ENCODE results near the gene AGR2. TPM values are rescaled to one million over a fixed set of nuclear protein-coding genes. Genes with fewer than 3 reads are reported as not detected.

The AGR2 gene
- total and polyA plus RNA-seq, 2 of the 4 experiments (the other 2 are of a cell fraction), result not detected

GRCh38 chr7:16770657-16771329 lies 34.0 kb downstream of the AGR2 start:
- Histone ChIP-seq H4K8ac (ENCODE audit: low read depth in 2 of 2, low read length in 2 of 2) (no peak overlapping the region), H3K14ac (replicated peaks; ENCODE audit: low read depth, low read length) (no peak overlapping the region), H3K23ac (ENCODE audit: low read depth, low read length) (no peak overlapping the region), H2AK9ac (replicated peaks; ENCODE audit: low read depth, low read length, poor library complexity) (no peak overlapping the region), H4K91ac (ENCODE audit: insufficient read depth, low read depth, low read length) (no peak overlapping the region), H2AFZ (replicated peaks; ENCODE audit: low read length, poor library complexity) (no peak overlapping the region), H2BK20ac (ENCODE audit: low read depth, low read length) (no peak overlapping the region), H3K9me1 (ENCODE audit: insufficient read depth, low read length) (no peaks in the 10 kb centered on the region), H3K36me3 (ENCODE audit: control insufficient read depth, insufficient read depth, low read length) (no peaks in the 10 kb centered on the region), H3K4me3 (ENCODE audit: insufficient read depth, low read depth, low read length) (no peak overlapping the region), H3K27ac (ENCODE audit: insufficient read depth, low read length) (no peak overlapping the region), H3K18ac (ENCODE audit: low read depth, low read length) (no peak overlapping the region), H4K20me1 (ENCODE audit: insufficient read depth, low read length) (no peaks in the 10 kb centered on the region), H3K4me1 (ENCODE audit: control insufficient read depth, insufficient read depth, low read length) (no peaks in the 10 kb centered on the region), H3K4ac (ENCODE audit: low read depth, low read length) (no peak overlapping the region), H3K9ac (ENCODE audit: low read depth, low read length) (no peak overlapping the region), H2BK15ac (ENCODE audit: low read depth, low read length) (no peak overlapping the region), H4K5ac (ENCODE audit: low read depth, low read length) (no peak overlapping the region), H3K56ac (ENCODE audit: extremely low read depth, insufficient read depth, low read length) (no peak overlapping the region), H3K79me1 (ENCODE audit: low read depth in 1 of 2, low read length in 2 of 2) (no peaks in the 10 kb centered on the region), H2AK5ac (ENCODE audit: low read depth, low read length) (no peak overlapping the region), H3K27me3 (ENCODE audit: control insufficient read depth, insufficient read depth, low read length) (no peaks in the 10 kb centered on the region), H3K9me3 (ENCODE audit: control insufficient read depth, insufficient read depth, low read length) (no peaks in the 10 kb centered on the region), H3K4me2 (ENCODE audit: low read depth, low read length) (no peak overlapping the region), H2BK120ac (ENCODE audit: low read depth, low read length) (no peak overlapping the region), H2BK5ac (ENCODE audit: low read depth, low read length, poor library complexity, severe bottlenecking) (no peak overlapping the region)
- 83% methylated on average over 1 of the region's 6 CpGs; no CpG with 5 or more reads in 1 of the 2 experiments for WGBS, 2 experiments (ENCODE audit: extremely low coverage in 2 of 2, insufficient read length in 1 of 2)
- no TSS peak for BruUV-seq (replicated peaks)
- in situ Hi-C loops (cut with MboI; ENCODE audit: low sequenced_read_pairs), result no loop called here
- dilution Hi-C loops (cut with HindIII; ENCODE audit: low sequenced_read_pairs, unreplicated experiment), result no loop called here
- ChIA-PET POLR2A (ENCODE audit: unreplicated experiment) (no interaction called here), CTCF (interaction anchor here (1.5 kb wide), 1 partner anchor 10 kb away, joined by 3 read pairs; no protein-coding TSS in a partner anchor)
- no peak for DNase-seq
- ATAC-seq (ENCODE audit: low read depth), result no peak
- TF ChIP-seq RCOR1 (IDR thresholded peaks at IDR 0.05; ENCODE audit: insufficient replicate concordance, low read length) (no peak), MXI1 (IDR thresholded peaks at IDR 0.05; ENCODE audit: borderline replicate concordance, low read depth, low read length) (no peak), POLR2A (IDR thresholded peaks at IDR 0.05; ENCODE audit: low read depth, low read length) (no peak), SMC3 (IDR thresholded peaks at IDR 0.05; ENCODE audit: low read depth, low read length) (no peak), RAD21 (IDR thresholded peaks at IDR 0.05; ENCODE audit: low read length) (no peak), MAZ (IDR thresholded peaks at IDR 0.05; ENCODE audit: borderline replicate concordance, low read depth, low read length) (no peak), CTCF (conservative IDR thresholded peaks at IDR 0.05; ENCODE audit: low read depth, low read length) (no peak), ELK1 (IDR thresholded peaks at IDR 0.05; ENCODE audit: borderline replicate concordance, low read depth, low read length) (no peak), MAFK (IDR thresholded peaks at IDR 0.05; ENCODE audit: low read depth, low read length) (no peak), NFE2L2 (IDR thresholded peaks at IDR 0.05; ENCODE audit: low read depth, low read length) (no peak), CHD1 (IDR thresholded peaks at IDR 0.05; ENCODE audit: low read depth, low read length) (no peak), FOS (IDR thresholded peaks at IDR 0.05; ENCODE audit: low read depth, low read length) (no peak), CEBPB (IDR thresholded peaks at IDR 0.05; ENCODE audit: low read depth, low read length) (no peak), RFX5 (IDR thresholded peaks at IDR 0.05; ENCODE audit: low read depth, low read length) (no peak), USF2 (IDR thresholded peaks at IDR 0.05; ENCODE audit: low read depth, low read length) (no peak), BHLHE40 (IDR thresholded peaks at IDR 0.05; ENCODE audit: low read depth, low read length) (no peak)
- intact Hi-C loops (cut with micrococcal nuclease), result no loop called here
